Pancreas (tissue), 10 donors: ENCODE results near the gene PCCA. TPM values are rescaled to one million over a fixed set of nuclear protein-coding genes. Genes with fewer than 3 reads are reported as not detected.
"Not testable (repeated sequence)": the region's sequence is repeated elsewhere in the genome, so short reads cannot be mapped to it uniquely, and the experiment has no call there.

Source experiments
- ATAC-seq, 4 donors: fragments of 200-7000 bp; cut with Tn5 transposase; one replicate each; pipeline versions ENCODE4 v1.8.0 to v1.9.1; 2020; ENCODE audit warnings: mild to moderate bottlenecking in 4 of 4, moderate library complexity in 4 of 4
- DNase-seq, 6 donors: peaks; one replicate each; pipeline ENCODE4 v3.0.0-alpha.2; 2020
- FAIRE-seq: peaks from 2 replicates; lab custom pipeline; 2012; peaks lifted over from hg19 to GRCh38; lab: Jason Lieb, UNC
- H3K27ac ChIP-seq, 4 donors: fragments of 200-600 bp; sonication (generic); 1 replicate in 3 of 4; 2 replicates in 1 of 4; pipeline versions ENCODE4 v1.5.0 to v1.8.0; 2020
- H3K27me3 ChIP-seq, 4 donors: fragments of 200-600 bp; one replicate each; pipeline ENCODE4 v1.8.0; 2021
- H3K36me3 ChIP-seq, 3 donors: fragments of 200-600 bp; sonication (generic) in 1 of 3; one replicate each; pipeline versions ENCODE4 v1.5.0 to v1.8.0; 2020 to 2021
- H3K4me1 ChIP-seq, 3 donors: fragments of 200-600 bp; one replicate each; pipeline ENCODE4 v1.8.0; 2021
- H3K4me3 ChIP-seq, 4 donors: fragments of 200-600 bp; sonication (generic) in 2 of 4; one replicate each; pipeline versions ENCODE4 v1.5.0 to v1.8.0; 2020 to 2021
- H3K9me3 ChIP-seq, 4 donors: fragments of 200-600 bp; one replicate each; pipeline ENCODE4 v1.8.0; 2021
- WGBS, 2 donors: extraction: QIAGEN DNeasy Blood & Tissue Kit; methylation state at CpG; one replicate each; pipeline ENCODE4 v1.1.7; 2013; 5-methylcytosine and 5-hydroxymethylcytosine counted together
- intact Hi-C, 3 donors: fragments of 100-400 bp; cut with DNase I; formaldehyde crosslinking; loops; one replicate each; pipeline versions ENCODE4 v1.11.1 to v1.14.2; 2022
- polyA plus RNA-seq, 2 donors: library from polyadenylated mRNA; stranded (reverse); fragments of 200-250 nt; gene quantifications; one replicate each; pipeline ENCODE4 v1.2.3, GENCODE V29; 2013
- total RNA-seq, 6 donors: library from RNA; stranded (reverse); fragmentation: NEBNext Ultra II Directional in 4 of 6; extraction: Animal tissue kit (Norgen Biotek cat#: 25700) in 4 of 6; gene quantifications; one replicate each; pipeline versions ENCODE4 v1.2.1 to v1.2.4, GENCODE V29; 2021 to 2023
- TF ChIP-seq, protein P1 (sequence below), 4 donors: fragments of 200-600 bp; sonication (generic) in 3 of 4; IDR thresholded peaks; one replicate each; pipeline versions ENCODE4 v1.5.0 to v1.8.0; 2021; ENCODE audit warnings: antibody characterized with exemption in 4 of 4
- donor health status: healthy with polysubstance abuse.
- donor health status: DM: no; HTN: no; CAD: no; lungs with moderate emphysema.
- donor health status: DM: no; HTN: no; CAD: no.
- donor health status: control.
- donor health status: control.
- donor health status: Bipolar disorder and iron deficiency.
- donor health status: DM: yes; HTN: yes; CAD: no.
- donor health status: DM: no; HTN: no; CAD: no.
- donor health status: DM: no; HTN: no; CAD: no.
- donor health status: DM: yes; HTN: yes; CAD: no.

Gene PCCA
- total and polyA plus RNA-seq, 8 donors, result 14.2 to 32.1 (median 24.1) TPM

DNA sequence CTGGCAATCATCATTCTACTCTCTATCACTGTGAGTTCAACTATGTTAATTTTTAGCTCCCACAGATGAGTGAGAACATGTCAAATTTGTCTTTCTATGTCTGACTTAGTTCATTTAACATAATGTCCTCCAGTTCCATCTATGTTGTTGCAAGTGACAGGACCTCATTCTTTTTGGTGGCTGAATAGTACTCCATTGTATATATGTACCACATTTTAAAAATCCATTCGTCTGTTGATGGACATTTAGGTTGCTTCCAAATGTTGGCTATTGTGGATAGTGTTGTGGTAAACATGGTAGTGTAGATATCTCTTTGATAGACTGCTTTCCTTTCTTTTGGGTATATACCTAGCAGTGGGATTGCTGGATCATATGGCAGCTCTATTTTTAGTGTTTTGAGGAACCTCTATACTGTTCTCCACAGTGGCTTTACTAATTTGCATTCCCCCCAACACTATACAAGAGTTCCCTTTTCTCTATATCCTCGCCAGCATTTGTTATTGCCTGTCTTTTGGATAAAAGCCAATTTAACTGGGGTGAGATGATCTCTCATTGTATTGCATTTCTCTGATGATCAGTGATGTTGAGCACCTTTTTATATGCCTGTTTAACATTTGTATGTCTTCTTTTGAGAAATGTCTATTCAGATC lies 124.1 kb downstream of the PCCA start:
- TF ChIP-seq, protein P1, sequence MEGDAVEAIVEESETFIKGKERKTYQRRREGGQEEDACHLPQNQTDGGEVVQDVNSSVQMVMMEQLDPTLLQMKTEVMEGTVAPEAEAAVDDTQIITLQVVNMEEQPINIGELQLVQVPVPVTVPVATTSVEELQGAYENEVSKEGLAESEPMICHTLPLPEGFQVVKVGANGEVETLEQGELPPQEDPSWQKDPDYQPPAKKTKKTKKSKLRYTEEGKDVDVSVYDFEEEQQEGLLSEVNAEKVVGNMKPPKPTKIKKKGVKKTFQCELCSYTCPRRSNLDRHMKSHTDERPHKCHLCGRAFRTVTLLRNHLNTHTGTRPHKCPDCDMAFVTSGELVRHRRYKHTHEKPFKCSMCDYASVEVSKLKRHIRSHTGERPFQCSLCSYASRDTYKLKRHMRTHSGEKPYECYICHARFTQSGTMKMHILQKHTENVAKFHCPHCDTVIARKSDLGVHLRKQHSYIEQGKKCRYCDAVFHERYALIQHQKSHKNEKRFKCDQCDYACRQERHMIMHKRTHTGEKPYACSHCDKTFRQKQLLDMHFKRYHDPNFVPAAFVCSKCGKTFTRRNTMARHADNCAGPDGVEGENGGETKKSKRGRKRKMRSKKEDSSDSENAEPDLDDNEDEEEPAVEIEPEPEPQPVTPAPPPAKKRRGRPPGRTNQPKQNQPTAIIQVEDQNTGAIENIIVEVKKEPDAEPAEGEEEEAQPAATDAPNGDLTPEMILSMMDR (IDR thresholded peaks at IDR 0.05), result no peak
- ATAC-seq, result peak in 2 of 4 donors; percentile 20 to 44
- Histone ChIP-seq H3K4me3 (no peak overlapping the region), H3K9me3 (no peaks in the 10 kb centered on the region), H3K4me1 (no peaks in the 10 kb centered on the region), H3K27me3 (no peaks in the 10 kb centered on the region), H3K36me3 (no peaks in the 10 kb centered on the region), H3K27ac (no peak overlapping the region)
- DNase-seq, result no peak
- 65 to 91% methylated on average over 2 of the region's 2 CpGs for WGBS, 2 donors
- intact Hi-C loops, result no loop called here
- FAIRE-seq, result no peak

DNA sequence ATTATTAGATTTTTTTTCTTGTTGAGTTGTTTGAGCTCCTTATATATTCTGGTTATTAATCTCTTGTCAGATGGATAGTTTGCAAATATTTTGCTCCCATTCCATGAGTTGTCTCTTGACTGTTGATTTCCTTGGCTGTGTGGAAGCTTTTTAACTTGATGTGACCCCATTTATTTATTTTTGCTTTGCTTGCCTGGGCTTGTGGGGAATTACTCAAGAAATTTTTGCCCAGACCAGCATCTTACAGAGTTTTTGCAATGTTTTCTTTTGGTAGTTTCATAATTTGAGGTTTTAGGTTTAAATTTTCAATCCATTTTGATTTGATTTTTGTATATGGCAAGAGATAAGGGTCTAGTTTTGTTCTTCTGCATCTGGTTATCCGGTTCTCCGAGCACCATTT lies 124.7 kb downstream of the PCCA start:
- ATAC-seq (no peak), FAIRE-seq (no peak), DNase-seq (no peak)
- TF ChIP-seq, protein P1 (IDR thresholded peaks at IDR 0.05), result no peak
- H3K4me3 ChIP-seq, result no peak overlapping the region
- WGBS, 2 donors, result 94 to 98% methylated on average over 2 of the region's 2 CpGs
- H3K27me3 ChIP-seq, result no peaks in the 10 kb centered on the region
- no peaks in the 10 kb centered on the region for H3K36me3 ChIP-seq
- H3K27ac ChIP-seq, result no peak overlapping the region
- H3K4me1 ChIP-seq, result no peaks in the 10 kb centered on the region
- no peaks in the 10 kb centered on the region for H3K9me3 ChIP-seq
- intact Hi-C loops, result no loop called here

DNA sequence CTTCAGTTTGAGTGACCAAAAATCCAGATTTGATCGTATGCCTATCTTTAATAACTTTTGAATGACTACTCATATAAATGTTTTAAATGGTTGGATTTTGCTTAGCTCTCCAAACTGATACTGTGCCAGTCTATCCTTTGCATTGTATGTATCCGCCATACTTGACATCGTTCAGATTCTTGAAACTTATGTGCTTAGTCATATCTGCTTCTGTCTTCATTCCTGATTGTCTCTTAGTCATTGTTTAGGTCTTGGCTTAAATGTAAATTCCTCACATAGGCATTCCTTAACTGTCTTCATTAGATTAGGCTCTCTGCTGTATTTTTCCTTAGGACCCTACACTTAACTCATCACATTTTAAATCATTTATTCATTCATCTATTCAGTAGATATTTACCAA lies 126.0 kb downstream of the PCCA start:
- Histone ChIP-seq H3K4me3 (no peak overlapping the region), H3K9me3 (no peaks in the 10 kb centered on the region), H3K4me1 (no peaks in the 10 kb centered on the region), H3K27me3 (no peaks in the 10 kb centered on the region), H3K27ac (no peak overlapping the region), H3K36me3 (no peaks in the 10 kb centered on the region)
- WGBS, 2 donors, result 97 to 99% methylated on average over 3 of the region's 3 CpGs
- intact Hi-C loops, result no loop called here
- no peak for DNase-seq
- no peak for FAIRE-seq
- ATAC-seq, result no peak
- TF ChIP-seq, protein P1 (IDR thresholded peaks at IDR 0.05), result no peak

GRCh38 chr13:100221166-100221565 lies 132.3 kb downstream of the PCCA start:
- FAIRE-seq, result no peak
- H3K4me3 ChIP-seq, result no peak overlapping the region
- 91 to 94% methylated on average over 2 of the region's 2 CpGs for WGBS, 2 donors
- no peaks in the 10 kb centered on the region for H3K36me3 ChIP-seq
- no peak for ATAC-seq
- TF ChIP-seq, protein P1 (IDR thresholded peaks at IDR 0.05), result no peak
- DNase-seq, result no peak
- H3K9me3 ChIP-seq, result no peaks in the 10 kb centered on the region
- intact Hi-C loops, result no loop called here
- no peaks in the 10 kb centered on the region for H3K27me3 ChIP-seq
- no peaks in the 10 kb centered on the region for H3K4me1 ChIP-seq
- no peak overlapping the region for H3K27ac ChIP-seq

DNA sequence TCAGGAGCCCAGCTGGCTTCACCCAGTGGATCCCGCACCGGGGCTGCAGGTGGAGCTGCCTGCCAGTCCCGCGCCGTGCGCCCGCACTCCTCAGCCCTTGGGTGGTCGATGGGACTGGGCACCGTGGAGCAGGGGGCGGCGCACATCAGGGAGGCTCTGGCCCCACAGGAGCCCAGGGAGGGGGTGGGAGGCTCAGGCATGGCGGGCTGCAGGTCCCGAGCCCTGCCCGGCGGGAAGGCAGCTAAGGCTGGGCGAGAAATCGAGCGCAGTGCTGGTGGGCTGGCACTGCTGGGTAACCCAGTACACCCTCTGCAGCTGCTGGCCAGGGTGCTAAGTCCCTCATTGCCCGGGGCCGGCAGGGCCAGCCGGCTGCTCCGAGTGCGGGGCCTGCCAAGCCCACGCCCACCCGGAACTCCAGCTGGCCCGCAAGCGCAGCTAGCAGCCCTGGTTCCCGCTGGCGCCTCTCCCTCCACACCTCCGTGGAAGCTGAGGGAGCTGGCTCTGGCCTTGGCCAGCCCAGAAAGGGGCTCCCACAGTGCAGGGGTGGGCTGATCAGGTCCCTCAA lies 135.2 kb downstream of the PCCA start:
- DNase-seq, result peak in 1 of 6 donors; percentile 43
- H3K27me3 ChIP-seq, ATAC-seq, H3K36me3 ChIP-seq, H3K27ac ChIP-seq, H3K4me1 ChIP-seq, H3K4me3 ChIP-seq, H3K9me3 ChIP-seq, intact Hi-C loops, FAIRE-seq: not testable (repeated sequence)
- 93 to 98% methylated on average over 24 to 30 of the region's 30 CpGs for WGBS, 2 donors
